OCI-LY1 (cell line): ENCODE measurements around the gene KCNH1.

Experiments
- EZH2 ChIP-seq: fragments of 200-600 bp; sonication (generic), shearing (Covaris generic); IDR thresholded peaks from 2 replicates; pipeline ENCODE4 v1.8.0; 2017; ENCODE audit warnings: borderline replicate concordance, mixed run types, mild to moderate bottlenecking, antibody characterized with exemption, low read length, moderate library complexity, mixed read lengths
- TF ChIP-seq, protein P1 (sequence below): fragments of 200-600 bp; sonication (generic), shearing (Covaris generic); IDR thresholded peaks from 2 replicates; pipeline ENCODE4 v1.5.1; 2017; ENCODE audit warnings: mild to moderate bottlenecking, antibody characterized with exemption, low read length, moderate library complexity, mixed read lengths

GRCh38 chr1:210650403-210650802, 483.5 kb downstream of the KCNH1 start:
- TF ChIP-seq EZH2, result no peak
- TF ChIP-seq, protein P1, sequence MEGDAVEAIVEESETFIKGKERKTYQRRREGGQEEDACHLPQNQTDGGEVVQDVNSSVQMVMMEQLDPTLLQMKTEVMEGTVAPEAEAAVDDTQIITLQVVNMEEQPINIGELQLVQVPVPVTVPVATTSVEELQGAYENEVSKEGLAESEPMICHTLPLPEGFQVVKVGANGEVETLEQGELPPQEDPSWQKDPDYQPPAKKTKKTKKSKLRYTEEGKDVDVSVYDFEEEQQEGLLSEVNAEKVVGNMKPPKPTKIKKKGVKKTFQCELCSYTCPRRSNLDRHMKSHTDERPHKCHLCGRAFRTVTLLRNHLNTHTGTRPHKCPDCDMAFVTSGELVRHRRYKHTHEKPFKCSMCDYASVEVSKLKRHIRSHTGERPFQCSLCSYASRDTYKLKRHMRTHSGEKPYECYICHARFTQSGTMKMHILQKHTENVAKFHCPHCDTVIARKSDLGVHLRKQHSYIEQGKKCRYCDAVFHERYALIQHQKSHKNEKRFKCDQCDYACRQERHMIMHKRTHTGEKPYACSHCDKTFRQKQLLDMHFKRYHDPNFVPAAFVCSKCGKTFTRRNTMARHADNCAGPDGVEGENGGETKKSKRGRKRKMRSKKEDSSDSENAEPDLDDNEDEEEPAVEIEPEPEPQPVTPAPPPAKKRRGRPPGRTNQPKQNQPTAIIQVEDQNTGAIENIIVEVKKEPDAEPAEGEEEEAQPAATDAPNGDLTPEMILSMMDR, result no peak
